Suprapubic skin (tissue), 4 donors: Measurements from ENCODE around the gene FMN1.

Source experiments
- EP300 ChIP-seq: sonication (generic); formaldehyde crosslinking; IDR thresholded peaks from one replicate; pipeline ENCODE4 v1.6.1; 2017; ENCODE audit warnings: antibody characterized with exemption
- POLR2A ChIP-seq, 2 donors: fragments of 450-650 bp; IDR thresholded peaks; one replicate each; pipeline ENCODE4 v1.6.1; 2017; ENCODE audit warnings: antibody characterized with exemption in 2 of 2, mild to moderate bottlenecking in 2 of 2, moderate library complexity in 2 of 2
- POLR2AphosphoS5 ChIP-seq, 3 donors: sonication (generic); formaldehyde crosslinking; IDR thresholded peaks; one replicate each; pipeline ENCODE4 v1.6.1; 2017; ENCODE audit warnings: antibody characterized with exemption in 3 of 3
- TF ChIP-seq, protein P1 (sequence below), 2 donors: fragments of 200-600 bp in 1 of 2; fragments of 450-650 bp in 1 of 2; sonication (generic) in 1 of 2; IDR thresholded peaks; one replicate each; pipeline ENCODE4 v1.5.1; 2016 to 2019; ENCODE audit warnings: antibody characterized with exemption in 2 of 2, mild to moderate bottlenecking in 1 of 2, moderate library complexity in 1 of 2

DNA sequence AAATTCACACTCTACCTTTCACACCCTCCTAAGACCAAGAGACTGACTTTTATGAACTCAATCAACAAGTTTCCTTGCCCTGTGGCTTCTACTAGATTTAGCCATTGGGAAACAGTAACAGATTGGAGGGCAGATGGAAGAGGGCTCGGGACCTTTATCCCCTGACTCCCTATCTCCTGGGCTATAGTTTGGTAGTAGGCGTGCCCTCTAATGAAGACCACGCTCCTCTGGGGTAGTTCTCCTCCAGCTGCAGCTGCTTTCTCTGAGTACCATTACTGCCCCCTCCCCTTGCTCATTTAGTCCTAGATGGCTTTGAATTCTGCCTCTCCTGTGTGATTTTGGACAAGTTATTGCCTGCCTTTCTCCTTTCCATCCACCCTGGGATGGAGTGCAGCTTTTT lies 33.3 kb downstream of the FMN1 start:
- TF ChIP-seq, protein P1, sequence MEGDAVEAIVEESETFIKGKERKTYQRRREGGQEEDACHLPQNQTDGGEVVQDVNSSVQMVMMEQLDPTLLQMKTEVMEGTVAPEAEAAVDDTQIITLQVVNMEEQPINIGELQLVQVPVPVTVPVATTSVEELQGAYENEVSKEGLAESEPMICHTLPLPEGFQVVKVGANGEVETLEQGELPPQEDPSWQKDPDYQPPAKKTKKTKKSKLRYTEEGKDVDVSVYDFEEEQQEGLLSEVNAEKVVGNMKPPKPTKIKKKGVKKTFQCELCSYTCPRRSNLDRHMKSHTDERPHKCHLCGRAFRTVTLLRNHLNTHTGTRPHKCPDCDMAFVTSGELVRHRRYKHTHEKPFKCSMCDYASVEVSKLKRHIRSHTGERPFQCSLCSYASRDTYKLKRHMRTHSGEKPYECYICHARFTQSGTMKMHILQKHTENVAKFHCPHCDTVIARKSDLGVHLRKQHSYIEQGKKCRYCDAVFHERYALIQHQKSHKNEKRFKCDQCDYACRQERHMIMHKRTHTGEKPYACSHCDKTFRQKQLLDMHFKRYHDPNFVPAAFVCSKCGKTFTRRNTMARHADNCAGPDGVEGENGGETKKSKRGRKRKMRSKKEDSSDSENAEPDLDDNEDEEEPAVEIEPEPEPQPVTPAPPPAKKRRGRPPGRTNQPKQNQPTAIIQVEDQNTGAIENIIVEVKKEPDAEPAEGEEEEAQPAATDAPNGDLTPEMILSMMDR (IDR thresholded peaks at IDR 0.05): no peak
- no peak for TF ChIP-seq EP300
- TF ChIP-seq POLR2AphosphoS5 (IDR thresholded peaks at IDR 0.05): no peak
- TF ChIP-seq POLR2A (IDR thresholded peaks at IDR 0.05): no peak
